Measurements from ENCODE around the gene TMCC1. TPM values are rescaled to one million over a fixed set of nuclear protein-coding genes. Genes with fewer than 3 reads are reported as not detected.
"Not testable (repeated sequence)": the region's sequence is repeated elsewhere in the genome, so short reads cannot be mapped to it uniquely, and the experiment has no call there.

The TMCC1 gene
- total RNA-seq, 1 experiment from 2014 or later: 6.2 TPM

DNA sequence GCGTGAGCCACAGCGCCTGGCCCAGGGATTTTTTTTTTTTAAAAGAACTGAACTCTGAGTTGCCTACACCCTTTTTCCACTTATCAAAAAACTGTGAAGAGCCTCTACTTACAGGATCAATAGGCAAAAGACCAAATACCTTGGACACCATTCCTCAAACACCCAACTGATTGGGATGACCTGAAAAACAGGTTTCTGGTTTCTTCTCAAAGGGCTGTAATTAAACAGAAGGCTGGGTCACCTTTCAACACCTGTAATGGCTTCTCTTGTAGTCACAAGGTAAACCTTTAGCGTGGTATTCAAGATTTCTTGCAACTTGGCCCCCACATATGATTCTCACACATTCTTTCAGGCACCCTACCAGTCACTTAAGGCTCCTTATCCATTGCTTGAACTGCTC is 248.7 kb downstream of the TMCC1 start:
- Histone ChIP-seq H4K20me1 (ENCODE audit: low read length) (no peaks in the 10 kb centered on the region), H3K9me3 (ENCODE audit: low read length) (no peaks in the 10 kb centered on the region), H3K4me1 (ENCODE audit: insufficient read depth, low read length) (peaks cover 2% of the 10 kb centered on the region; the same call in 1 of the 2 replicates), H3K36me3 (ENCODE audit: low read depth, low read length) (no peaks in the 10 kb centered on the region), H3F3A (ENCODE audit: low read length, unreplicated experiment) (no peaks in the 10 kb centered on the region), H3K79me2 (ENCODE audit: low read length) (no peaks in the 10 kb centered on the region), H3K4me3 (ENCODE audit: low read length) (no peak overlapping the region), H3K9me2 (replicated peaks; ENCODE audit: low read length) (no peaks in the 10 kb centered on the region), H3K27me3 (ENCODE audit: low read length) (no peaks in the 10 kb centered on the region), H3K9ac (ENCODE audit: low read length) (no peak overlapping the region), H2AFZ (ENCODE audit: low read length) (no peak overlapping the region), H3K27ac (ENCODE audit: low read length) (no peak overlapping the region), H3K4me2 (ENCODE audit: low read length) (no peak overlapping the region)
- intact Hi-C loops (cut with micrococcal nuclease): no loop called here
- POLR2A ChIA-PET (ENCODE audit: unreplicated experiment): no interaction called here
- no peak for ATAC-seq
- TF ChIP-seq EZH2phosphoT487 (IDR thresholded peaks at IDR 0.05; ENCODE audit: borderline replicate concordance, low read length): no peak
- TF ChIP-seq EZH2 (IDR thresholded peaks at IDR 0.05; ENCODE audit: low read length, unreplicated experiment): no peak
- TF ChIP-seq, protein P1, sequence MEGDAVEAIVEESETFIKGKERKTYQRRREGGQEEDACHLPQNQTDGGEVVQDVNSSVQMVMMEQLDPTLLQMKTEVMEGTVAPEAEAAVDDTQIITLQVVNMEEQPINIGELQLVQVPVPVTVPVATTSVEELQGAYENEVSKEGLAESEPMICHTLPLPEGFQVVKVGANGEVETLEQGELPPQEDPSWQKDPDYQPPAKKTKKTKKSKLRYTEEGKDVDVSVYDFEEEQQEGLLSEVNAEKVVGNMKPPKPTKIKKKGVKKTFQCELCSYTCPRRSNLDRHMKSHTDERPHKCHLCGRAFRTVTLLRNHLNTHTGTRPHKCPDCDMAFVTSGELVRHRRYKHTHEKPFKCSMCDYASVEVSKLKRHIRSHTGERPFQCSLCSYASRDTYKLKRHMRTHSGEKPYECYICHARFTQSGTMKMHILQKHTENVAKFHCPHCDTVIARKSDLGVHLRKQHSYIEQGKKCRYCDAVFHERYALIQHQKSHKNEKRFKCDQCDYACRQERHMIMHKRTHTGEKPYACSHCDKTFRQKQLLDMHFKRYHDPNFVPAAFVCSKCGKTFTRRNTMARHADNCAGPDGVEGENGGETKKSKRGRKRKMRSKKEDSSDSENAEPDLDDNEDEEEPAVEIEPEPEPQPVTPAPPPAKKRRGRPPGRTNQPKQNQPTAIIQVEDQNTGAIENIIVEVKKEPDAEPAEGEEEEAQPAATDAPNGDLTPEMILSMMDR (conservative IDR thresholded peaks at IDR 0.05; ENCODE audit: low read depth, low read length): no peak
- BruUV-seq (replicated peaks): no TSS peak
- CTCF ChIA-PET: no interaction called here
- DNase-seq: no peak

DNA sequence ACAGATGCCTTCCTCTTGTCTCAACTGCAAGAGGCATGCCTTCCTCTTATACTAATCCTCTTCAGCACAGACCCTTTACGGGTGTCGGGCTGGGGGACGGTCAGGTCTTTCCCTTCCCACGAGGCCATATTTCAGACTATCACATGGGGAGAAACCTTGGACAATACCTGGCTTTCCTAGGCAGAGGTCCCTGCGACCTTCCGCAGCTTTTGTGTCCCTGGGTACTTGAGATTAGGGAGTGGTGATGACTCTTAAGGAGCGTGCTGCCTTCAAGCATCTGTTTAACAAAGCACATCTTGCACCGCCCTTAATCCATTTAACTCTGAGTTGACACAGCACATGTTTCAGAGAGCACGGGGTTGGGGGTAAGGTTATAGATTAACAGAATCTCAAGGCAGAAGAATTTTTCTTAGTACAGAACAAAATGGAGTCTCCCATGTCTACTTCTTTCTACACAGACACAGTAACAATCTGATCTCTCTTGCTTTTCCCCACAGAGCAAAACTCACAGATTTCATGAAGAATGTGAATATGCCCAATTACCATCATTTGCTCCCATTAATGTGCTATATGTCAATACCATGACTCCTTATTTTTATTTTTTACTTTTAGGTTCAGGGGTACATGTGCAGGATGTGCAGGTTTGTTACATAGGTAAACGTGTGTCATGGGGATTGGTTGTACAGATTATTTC is 251.8 kb downstream of the TMCC1 start:
- H4K20me1 ChIP-seq (ENCODE audit: low read length); intact Hi-C loops (cut with micrococcal nuclease); H3K79me2 ChIP-seq (ENCODE audit: low read length); CTCF ChIA-PET; H3K27ac ChIP-seq (ENCODE audit: low read length); BruUV-seq (replicated peaks); H3K4me3 ChIP-seq (ENCODE audit: low read length); H3K9me2 ChIP-seq (replicated peaks; ENCODE audit: low read length); POLR2A ChIA-PET (ENCODE audit: unreplicated experiment); H3K4me2 ChIP-seq (ENCODE audit: low read length); H3K27me3 ChIP-seq (ENCODE audit: low read length); ATAC-seq; H3F3A ChIP-seq (ENCODE audit: low read length, unreplicated experiment); DNase-seq; H3K36me3 ChIP-seq (ENCODE audit: low read depth, low read length); H3K4me1 ChIP-seq (ENCODE audit: insufficient read depth, low read length); H3K9ac ChIP-seq (ENCODE audit: low read length); H2AFZ ChIP-seq (ENCODE audit: low read length); H3K9me3 ChIP-seq (ENCODE audit: low read length): not testable (repeated sequence)

DNA sequence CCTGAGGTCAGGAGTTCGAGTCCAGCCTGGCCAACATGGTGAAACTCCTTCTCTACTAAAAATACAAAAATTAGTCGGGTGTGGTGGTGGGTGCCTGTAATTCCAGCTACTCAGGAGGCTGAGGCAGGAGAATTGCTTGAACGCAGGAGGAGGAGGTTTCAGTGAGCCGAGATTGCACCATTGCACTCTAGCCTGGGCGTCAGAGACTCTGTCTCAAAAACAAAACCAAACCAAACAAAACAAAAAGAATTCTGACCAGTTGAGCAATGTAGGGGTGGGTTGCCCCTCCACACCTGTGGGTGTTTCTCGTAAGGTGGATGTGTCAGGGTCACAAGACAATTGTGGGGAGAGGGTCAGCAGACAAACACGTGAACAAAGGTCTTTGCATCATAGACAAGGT is 252.5 kb downstream of the TMCC1 start:
- H3F3A ChIP-seq (ENCODE audit: low read length, unreplicated experiment); H3K4me1 ChIP-seq (ENCODE audit: insufficient read depth, low read length); H3K4me3 ChIP-seq (ENCODE audit: low read length); H3K79me2 ChIP-seq (ENCODE audit: low read length); BruUV-seq (replicated peaks); POLR2A ChIA-PET (ENCODE audit: unreplicated experiment); H3K27me3 ChIP-seq (ENCODE audit: low read length); H3K9me2 ChIP-seq (replicated peaks; ENCODE audit: low read length); H4K20me1 ChIP-seq (ENCODE audit: low read length); H3K9me3 ChIP-seq (ENCODE audit: low read length); intact Hi-C loops (cut with micrococcal nuclease); H2AFZ ChIP-seq (ENCODE audit: low read length); H3K27ac ChIP-seq (ENCODE audit: low read length); H3K9ac ChIP-seq (ENCODE audit: low read length); ATAC-seq; H3K36me3 ChIP-seq (ENCODE audit: low read depth, low read length); CTCF ChIA-PET; H3K4me2 ChIP-seq (ENCODE audit: low read length); DNase-seq: not testable (repeated sequence)

DNA sequence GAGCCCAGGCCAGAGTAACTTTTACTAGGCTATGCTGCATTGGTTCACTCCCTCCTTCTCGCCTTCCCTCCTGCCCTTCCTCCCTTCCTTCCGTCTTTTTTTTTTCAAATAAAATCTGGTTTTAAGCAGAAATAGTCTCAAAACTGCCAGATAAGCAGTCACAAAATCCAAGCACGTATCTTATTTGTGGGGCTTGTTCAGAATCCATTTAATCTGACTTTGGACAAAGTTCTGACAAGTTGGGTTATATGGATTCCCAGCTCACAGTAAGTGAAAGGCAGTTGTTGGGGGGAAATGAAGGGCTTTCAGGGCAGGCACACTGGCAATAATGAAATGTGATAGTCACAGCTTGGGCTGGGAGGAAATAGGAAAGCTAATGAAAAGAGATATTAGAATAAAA is 255.0 kb downstream of the TMCC1 start:
- Histone ChIP-seq H3K27ac (ENCODE audit: low read length) (no peak overlapping the region), H3K4me2 (ENCODE audit: low read length) (no peak overlapping the region), H3F3A (ENCODE audit: low read length, unreplicated experiment) (no peaks in the 10 kb centered on the region), H3K4me1 (ENCODE audit: insufficient read depth, low read length) (no peaks in the 10 kb centered on the region), H3K79me2 (ENCODE audit: low read length) (no peaks in the 10 kb centered on the region), H3K9me3 (ENCODE audit: low read length) (0 out of 2 replicates have a peak, but pooled peaks cover 6% of the 10 kb centered on the region), H3K27me3 (ENCODE audit: low read length) (no peaks in the 10 kb centered on the region), H2AFZ (ENCODE audit: low read length) (no peak overlapping the region), H3K4me3 (ENCODE audit: low read length) (no peak overlapping the region), H3K9ac (ENCODE audit: low read length) (no peak overlapping the region), H3K36me3 (ENCODE audit: low read depth, low read length) (no peaks in the 10 kb centered on the region), H3K9me2 (replicated peaks; ENCODE audit: low read length) (no peaks in the 10 kb centered on the region), H4K20me1 (ENCODE audit: low read length) (no peaks in the 10 kb centered on the region)
- ATAC-seq (no peak), DNase-seq (no peak)
- BruUV-seq (replicated peaks): no TSS peak
- ChIA-PET POLR2A (ENCODE audit: unreplicated experiment) (no interaction called here), CTCF (interaction anchor here (0.6 kb wide), 1 partner anchor 303 kb away, joined by 3 read pairs; no protein-coding TSS in a partner anchor)
- TF ChIP-seq EZH2 (IDR thresholded peaks at IDR 0.05; ENCODE audit: low read length, unreplicated experiment): no peak
- TF ChIP-seq, protein P1 (conservative IDR thresholded peaks at IDR 0.05; ENCODE audit: low read depth, low read length): no peak
- no peak for TF ChIP-seq EZH2phosphoT487 (IDR thresholded peaks at IDR 0.05; ENCODE audit: borderline replicate concordance, low read length)
- intact Hi-C loops (cut with micrococcal nuclease): no loop called here
